Type B pancreatic cell (in vitro differentiated cells): Measurements from ENCODE around the gene MED12L. TPM values are rescaled to one million over a fixed set of nuclear protein-coding genes. Genes with fewer than 3 reads are reported as not detected.
A peak's percentile ranks its signal among the peaks of the same experiment; 100 is the strongest.

Experiments used
- DNase-seq: peaks from one replicate; pipeline ENCODE4 v3.0.0; 2021; ENCODE audit warnings: mixed read lengths; ENCODE audit not compliant: unreplicated experiment; ENCODE audit errors: extremely low spot score
- H3K27ac Mint-ChIP-seq: 2 replicates; pipeline ENCODE4 v1.8.0; 2021; ENCODE audit warnings: mild to moderate bottlenecking, mixed read lengths
- H3K27me3 Mint-ChIP-seq: 2 replicates; pipeline ENCODE4 v1.8.0; 2021; ENCODE audit warnings: mixed read lengths
- H3K36me3 Mint-ChIP-seq: 2 replicates; pipeline ENCODE4 v1.8.0; 2021; ENCODE audit warnings: mixed read lengths
- H3K4me1 Mint-ChIP-seq: one replicate; pipeline ENCODE4 v1.8.0; 2021; ENCODE audit warnings: mixed read lengths; ENCODE audit not compliant: unreplicated experiment
- H3K4me3 Mint-ChIP-seq: 2 replicates; pipeline ENCODE4 v1.8.0; 2021; ENCODE audit warnings: mild to moderate bottlenecking, mixed read lengths
- H3K9me3 Mint-ChIP-seq: 2 replicates; pipeline ENCODE4 v1.8.0; 2021; ENCODE audit warnings: mixed read lengths
- total RNA-seq: library from RNA; stranded (reverse); gene quantifications from 2 replicates; pipeline ENCODE4 v1.2.1, GENCODE V29; 2021; ENCODE audit warnings: low replicate concordance
- TF ChIP-seq, protein P1 (sequence below): fragments of 200-600 bp; sonication (generic); conservative IDR thresholded peaks from 2 replicates; pipeline ENCODE4 v1.5.0; 2021; ENCODE audit warnings: antibody characterized with exemption, mild to moderate bottlenecking

Gene MED12L
- total RNA-seq, 1 donor from 2014 or later, result 6.4 TPM

DNA sequence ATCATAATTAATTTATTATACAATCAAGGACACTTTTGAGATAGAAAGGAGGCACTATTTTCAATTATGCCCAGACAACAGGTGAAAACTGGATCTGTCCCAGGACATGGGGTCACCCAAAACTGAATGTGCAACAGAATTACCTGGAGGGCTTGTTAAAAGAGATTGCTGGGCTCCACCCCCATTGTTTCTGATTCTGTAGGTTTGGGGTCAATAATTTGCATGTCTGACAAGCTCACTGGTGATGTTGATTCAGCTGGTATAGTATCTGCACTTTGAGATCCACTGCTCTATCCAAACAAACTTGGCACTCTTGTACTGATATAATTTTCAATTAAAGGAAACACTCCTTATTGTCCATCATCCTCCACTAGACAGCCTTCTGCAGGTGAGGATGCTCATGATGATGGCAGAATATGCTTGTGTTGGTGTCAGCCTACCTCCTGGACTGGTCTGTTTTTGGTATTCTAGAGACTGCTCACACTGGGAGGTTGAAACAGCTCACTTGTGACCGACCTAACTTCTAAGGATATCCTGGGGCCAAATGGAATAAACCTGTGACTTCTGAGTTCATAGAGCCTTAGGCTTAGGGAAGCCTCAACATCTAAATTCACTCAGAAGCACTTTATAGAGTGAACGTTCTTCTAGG, 190.7 kb downstream of the MED12L start:
- no peak overlapping the region for H3K4me3 Mint-ChIP-seq
- peaks cover 4% of the 10 kb centered on the region for H3K4me1 Mint-ChIP-seq
- DNase-seq, result no peak
- H3K27me3 Mint-ChIP-seq, result no peaks in the 10 kb centered on the region
- TF ChIP-seq, protein P1, sequence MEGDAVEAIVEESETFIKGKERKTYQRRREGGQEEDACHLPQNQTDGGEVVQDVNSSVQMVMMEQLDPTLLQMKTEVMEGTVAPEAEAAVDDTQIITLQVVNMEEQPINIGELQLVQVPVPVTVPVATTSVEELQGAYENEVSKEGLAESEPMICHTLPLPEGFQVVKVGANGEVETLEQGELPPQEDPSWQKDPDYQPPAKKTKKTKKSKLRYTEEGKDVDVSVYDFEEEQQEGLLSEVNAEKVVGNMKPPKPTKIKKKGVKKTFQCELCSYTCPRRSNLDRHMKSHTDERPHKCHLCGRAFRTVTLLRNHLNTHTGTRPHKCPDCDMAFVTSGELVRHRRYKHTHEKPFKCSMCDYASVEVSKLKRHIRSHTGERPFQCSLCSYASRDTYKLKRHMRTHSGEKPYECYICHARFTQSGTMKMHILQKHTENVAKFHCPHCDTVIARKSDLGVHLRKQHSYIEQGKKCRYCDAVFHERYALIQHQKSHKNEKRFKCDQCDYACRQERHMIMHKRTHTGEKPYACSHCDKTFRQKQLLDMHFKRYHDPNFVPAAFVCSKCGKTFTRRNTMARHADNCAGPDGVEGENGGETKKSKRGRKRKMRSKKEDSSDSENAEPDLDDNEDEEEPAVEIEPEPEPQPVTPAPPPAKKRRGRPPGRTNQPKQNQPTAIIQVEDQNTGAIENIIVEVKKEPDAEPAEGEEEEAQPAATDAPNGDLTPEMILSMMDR, result no peak
- no peak overlapping the region for H3K27ac Mint-ChIP-seq
- H3K36me3 Mint-ChIP-seq, result no peaks in the 10 kb centered on the region
- H3K9me3 Mint-ChIP-seq, result no peaks in the 10 kb centered on the region

DNA sequence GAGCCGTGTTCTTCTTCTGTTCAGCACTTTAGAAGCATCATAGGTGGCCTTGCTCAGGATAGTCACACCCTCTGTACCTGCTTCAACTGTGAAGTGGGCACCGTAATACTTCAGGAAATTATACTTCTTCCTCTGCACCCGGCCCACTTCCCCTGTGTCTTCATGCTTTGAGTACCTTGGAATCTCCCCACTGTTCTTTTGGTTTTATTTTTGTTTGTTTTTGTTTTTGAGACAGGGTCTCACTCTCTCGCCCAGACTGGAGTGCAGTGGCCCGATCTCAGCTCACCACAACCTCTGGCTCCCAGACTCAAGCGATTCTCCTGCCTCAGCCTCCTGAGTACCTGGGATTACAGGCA, 191.2 kb downstream of the MED12L start:
- TF ChIP-seq, protein P1, result no peak
- DNase-seq, result no peak
- no peaks in the 10 kb centered on the region for H3K27me3 Mint-ChIP-seq
- peaks cover 7% of the 10 kb centered on the region for H3K4me1 Mint-ChIP-seq
- no peak overlapping the region for H3K27ac Mint-ChIP-seq
- no peaks in the 10 kb centered on the region for H3K36me3 Mint-ChIP-seq
- no peak overlapping the region for H3K4me3 Mint-ChIP-seq
- H3K9me3 Mint-ChIP-seq, result no peaks in the 10 kb centered on the region

DNA sequence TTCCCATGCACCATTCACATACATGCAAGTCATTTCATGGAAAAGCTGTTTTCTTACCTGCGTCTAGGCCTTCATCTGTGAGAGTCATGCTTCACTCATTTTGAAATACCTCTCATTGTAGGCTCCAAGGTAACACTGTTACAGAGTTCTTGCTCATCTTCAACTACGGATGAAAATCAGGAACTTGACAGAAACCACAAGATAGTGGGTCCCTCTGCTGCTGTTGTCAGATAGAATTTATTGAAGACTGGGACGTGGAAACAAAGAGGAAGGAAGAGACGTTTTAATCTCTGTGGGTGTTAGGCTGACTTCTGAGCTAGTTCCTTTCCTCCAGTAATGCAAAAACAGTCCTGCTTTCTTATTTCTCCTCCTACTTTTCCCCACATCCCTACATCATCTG, 192.8 kb downstream of the MED12L start, which contains the start of gene P2RY14:
Gene P2RY14, minus strand, starts transcription at position 313 of the 400 bp plus-strand sequence. CDS start 64,226 bp downstream, outside the sequence.
- no peak for DNase-seq
- H3K9me3 Mint-ChIP-seq, result no peaks in the 10 kb centered on the region
- H3K27me3 Mint-ChIP-seq, result no peaks in the 10 kb centered on the region
- no peaks in the 10 kb centered on the region for H3K36me3 Mint-ChIP-seq
- no peak within 1 kb of the TSS for H3K4me3 Mint-ChIP-seq
- H3K27ac Mint-ChIP-seq, result no peak within 1 kb of the TSS
- TF ChIP-seq, protein P1, result no peak
- peaks cover 15% of the 10 kb centered on the region for H3K4me1 Mint-ChIP-seq

DNA sequence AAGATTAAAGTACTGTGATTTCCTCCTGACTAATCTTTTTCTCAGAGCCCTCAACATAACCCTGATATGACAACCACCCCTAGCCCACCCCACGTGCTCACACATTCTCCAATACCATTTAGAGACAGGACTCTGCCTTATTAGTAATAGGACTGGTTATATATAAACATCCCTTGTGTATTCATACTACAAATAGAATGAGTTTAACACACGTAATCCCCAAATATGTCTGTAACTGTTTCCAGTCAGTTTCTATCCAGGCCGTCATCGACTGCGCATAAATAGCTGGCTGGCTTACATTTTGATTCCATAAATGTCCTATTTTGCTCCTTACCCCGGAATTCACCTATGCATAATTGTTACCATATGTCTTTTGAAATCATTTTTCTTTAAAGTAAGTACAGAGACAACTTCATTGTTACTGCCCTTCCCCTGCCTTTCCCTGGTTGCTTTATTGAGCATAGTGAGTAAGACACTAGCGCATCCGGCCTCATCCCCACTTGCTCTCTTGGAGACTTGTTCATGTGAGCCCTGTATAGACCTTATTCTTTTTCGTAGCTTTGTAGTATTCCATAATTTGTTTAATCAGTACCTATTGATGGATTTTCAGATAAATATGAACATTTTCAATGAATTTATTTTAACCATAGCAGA, 196.3 kb downstream of the MED12L start:
- H3K27me3 Mint-ChIP-seq, result no peaks in the 10 kb centered on the region
- DNase-seq, result no peak
- H3K27ac Mint-ChIP-seq, result no peak overlapping the region
- H3K9me3 Mint-ChIP-seq, result no peaks in the 10 kb centered on the region
- H3K36me3 Mint-ChIP-seq, result no peaks in the 10 kb centered on the region
- TF ChIP-seq, protein P1, result no peak
- H3K4me1 Mint-ChIP-seq, result peaks cover 24% of the 10 kb centered on the region
- H3K4me3 Mint-ChIP-seq, result no peak overlapping the region

DNA sequence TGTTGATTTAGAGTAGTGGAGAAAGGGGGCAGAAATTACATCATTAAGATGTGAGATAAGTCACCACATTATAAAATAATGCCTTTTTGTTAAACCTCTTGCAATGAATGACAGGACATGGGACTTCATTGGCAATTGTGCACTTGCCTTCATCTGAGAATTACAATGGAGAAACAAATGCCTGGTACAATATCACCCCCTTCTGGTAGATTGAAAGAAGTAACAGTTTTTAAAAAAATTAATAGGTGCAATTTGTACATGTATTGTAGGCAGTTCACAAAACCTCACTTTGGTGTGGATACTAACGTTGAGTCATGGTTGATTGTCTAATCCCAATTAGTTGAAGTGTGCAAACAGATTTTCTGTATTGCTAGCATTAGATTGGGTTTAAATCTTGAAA, 197.5 kb downstream of the MED12L start:
- Mint-ChIP-seq H3K27ac (no peak overlapping the region), H3K4me3 (no peak overlapping the region), H3K36me3 (no peaks in the 10 kb centered on the region), H3K9me3 (no peaks in the 10 kb centered on the region), H3K27me3 (no peaks in the 10 kb centered on the region), H3K4me1 (peaks cover 24% of the 10 kb centered on the region)
- DNase-seq, result no peak
- TF ChIP-seq, protein P1, result peak; percentile 85
